GM12874 (cell line): Measurements from ENCODE around the gene DSG2.

ENCODE experiments used
- CTCF ChIP-seq: IDR thresholded peaks from 2 replicates; pipeline ENCODE4 v1.5.1; 2011; ENCODE audit warnings: low read depth, mild to moderate bottlenecking, control low read depth, low read length, moderate library complexity; ENCODE audit not compliant: insufficient read depth

The DSG2 gene

GRCh38 chr18:31491586-31491985, 6.4 kb upstream of the DSG2 start:
- TF ChIP-seq CTCF: no peak

GRCh38 chr18:31492671-31493070, 5.3 kb upstream of the DSG2 start:
- TF ChIP-seq CTCF: no peak

- no peak for TF ChIP-seq CTCF
Observed at GRCh38 chr18:31493171-31493570, 4.8 kb upstream of the DSG2 start.

- TF ChIP-seq CTCF: no peak
Observed at GRCh38 chr18:31493941-31494340, 4.0 kb upstream of the DSG2 start.

- TF ChIP-seq CTCF: no peak
Observed at GRCh38 chr18:31497404-31497835, 557 bp upstream of the DSG2 start.

GRCh38 chr18:31498574-31499524, 872 bp downstream of the DSG2 start:
- TF ChIP-seq CTCF: no peak

GRCh38 chr18:31500051-31500688, 2.2 kb downstream of the DSG2 start:
- no peak for TF ChIP-seq CTCF
